ENCODE results near the gene SELPLG.

Gene SELPLG

GRCh38 chr12:108580531-108580930 lies 53.2 kb downstream of the SELPLG start:
- Histone ChIP-seq H2BK120ac (ENCODE audit: low read depth, low read length) (no peak overlapping the region), H2AFZ (ENCODE audit: low read depth, low read length) (no peak overlapping the region), H4K8ac (ENCODE audit: low read length) (no peak overlapping the region), H2AK5ac (ENCODE audit: low read length, severe bottlenecking) (peak overlapping the region; percentile 37), H3K27ac (ENCODE audit: low read length, poor library complexity, severe bottlenecking) (no peak overlapping the region), H2BK5ac (ENCODE audit: low read depth, low read length, poor library complexity, severe bottlenecking) (no peak overlapping the region), H3K27me3 (ENCODE audit: control insufficient read depth in 1 of 2, insufficient read depth in 1 of 2, low read length in 2 of 2) (no peaks in the 10 kb centered on the region), H3K14ac (ENCODE audit: low read length in 2 of 2) (no peak overlapping the region), H4K91ac (ENCODE audit: low read length) (no peak overlapping the region), H3K23ac (ENCODE audit: low read length in 2 of 2) (no peak overlapping the region), H3K4me3 (ENCODE audit: insufficient read depth in 1 of 2, low read depth in 1 of 2, low read length in 2 of 2) (no peak overlapping the region), H3K36me3 (ENCODE audit: control insufficient read depth in 1 of 2, insufficient read depth in 2 of 2, low read depth in 1 of 2, low read length in 2 of 2) (no peaks in the 10 kb centered on the region), H3K18ac (ENCODE audit: low read depth in 1 of 2, low read length in 2 of 2) (peak overlapping the region in 1 of 2 experiments; percentile 19), H3K4ac (ENCODE audit: low read depth in 1 of 2, low read length in 2 of 2) (peak overlapping the region in 1 of 2 experiments; percentile 17), H3K9me3 (ENCODE audit: control insufficient read depth, low read length) (no peaks in the 10 kb centered on the region), H3K9ac (ENCODE audit: low read length) (no peak overlapping the region), H3K4me1 (ENCODE audit: control insufficient read depth, insufficient read depth, low read depth, low read length) (peaks cover 24% of the 10 kb centered on the region), H2BK12ac (ENCODE audit: low read length in 2 of 2) (peak overlapping the region; percentile 22 to 38), H3K79me1 (replicated peaks; ENCODE audit: low read length, poor library complexity, severe bottlenecking) (no peaks in the 10 kb centered on the region), H2BK15ac (ENCODE audit: low read depth, poor library complexity, severe bottlenecking) (peak overlapping the region; percentile 78), H3K4me2 (ENCODE audit: low read length, poor library complexity, severe bottlenecking) (no peak overlapping the region)
- DNase-seq, result peak; percentile 75
- 17% methylated on average over 3 of the region's 3 CpGs for WGBS

GRCh38 chr12:108578813-108579212 lies 54.9 kb downstream of the SELPLG start:
- no peak for DNase-seq
- H2BK120ac ChIP-seq (ENCODE audit: low read depth, low read length), result no peak overlapping the region
- H4K8ac ChIP-seq (ENCODE audit: low read length), result no peak overlapping the region
- H3K4me3 ChIP-seq (ENCODE audit: insufficient read depth in 1 of 2, low read depth in 1 of 2, low read length in 2 of 2), result no peak overlapping the region
- H3K18ac ChIP-seq (ENCODE audit: low read depth in 1 of 2, low read length in 2 of 2), result peak overlapping the region; percentile 1 to 76
- H3K4ac ChIP-seq (ENCODE audit: low read depth in 1 of 2, low read length in 2 of 2), result peak overlapping the region in 1 of 2 experiments; percentile 5
- peaks cover 18% of the 10 kb centered on the region for H3K4me1 ChIP-seq (ENCODE audit: control insufficient read depth, insufficient read depth, low read depth, low read length)
- no peak overlapping the region for H2BK5ac ChIP-seq (ENCODE audit: low read depth, low read length, poor library complexity, severe bottlenecking)
- no peaks in the 10 kb centered on the region for H3K27me3 ChIP-seq (ENCODE audit: control insufficient read depth in 1 of 2, insufficient read depth in 1 of 2, low read length in 2 of 2)
- H3K4me2 ChIP-seq (ENCODE audit: low read length, poor library complexity, severe bottlenecking), result no peak overlapping the region
- H3K23ac ChIP-seq (ENCODE audit: low read length in 2 of 2), result no peak overlapping the region
- no peak overlapping the region for H3K27ac ChIP-seq (ENCODE audit: low read length, poor library complexity, severe bottlenecking)
- H3K36me3 ChIP-seq (ENCODE audit: control insufficient read depth in 1 of 2, insufficient read depth in 2 of 2, low read depth in 1 of 2, low read length in 2 of 2), result no peaks in the 10 kb centered on the region
- no peak overlapping the region for H2AFZ ChIP-seq (ENCODE audit: low read depth, low read length)
- no peak overlapping the region for H2BK15ac ChIP-seq (ENCODE audit: low read depth, poor library complexity, severe bottlenecking)
- no peaks in the 10 kb centered on the region for H3K79me1 ChIP-seq (replicated peaks; ENCODE audit: low read length, poor library complexity, severe bottlenecking)
- no peak overlapping the region for H3K9ac ChIP-seq (ENCODE audit: low read length)
- 97% methylated on average over 3 of the region's 3 CpGs for WGBS
- peak overlapping the region; percentile 81 for H4K91ac ChIP-seq (ENCODE audit: low read length)
- peak overlapping the region in 1 of 2 experiments; percentile 92 for H3K14ac ChIP-seq (ENCODE audit: low read length in 2 of 2)
- H3K9me3 ChIP-seq (ENCODE audit: control insufficient read depth, low read length), result no peaks in the 10 kb centered on the region
- no peak overlapping the region for H2AK5ac ChIP-seq (ENCODE audit: low read length, severe bottlenecking)
- H2BK12ac ChIP-seq (ENCODE audit: low read length in 2 of 2), result peak overlapping the region; percentile 29 to 99

GRCh38 chr12:108578264-108578663 lies 55.4 kb downstream of the SELPLG start:
- peak overlapping the region in 1 of 2 experiments; percentile 76 for H3K18ac ChIP-seq (ENCODE audit: low read depth in 1 of 2, low read length in 2 of 2)
- peak overlapping the region; percentile 81 for H4K91ac ChIP-seq (ENCODE audit: low read length)
- H4K8ac ChIP-seq (ENCODE audit: low read length), result no peak overlapping the region
- no peak overlapping the region for H3K4me3 ChIP-seq (ENCODE audit: insufficient read depth in 1 of 2, low read depth in 1 of 2, low read length in 2 of 2)
- H2AFZ ChIP-seq (ENCODE audit: low read depth, low read length), result no peak overlapping the region
- no peaks in the 10 kb centered on the region for H3K27me3 ChIP-seq (ENCODE audit: control insufficient read depth in 1 of 2, insufficient read depth in 1 of 2, low read length in 2 of 2)
- no peak overlapping the region for H3K4ac ChIP-seq (ENCODE audit: low read depth in 1 of 2, low read length in 2 of 2)
- no peak overlapping the region for H3K27ac ChIP-seq (ENCODE audit: low read length, poor library complexity, severe bottlenecking)
- peak overlapping the region; percentile 29 to 99 for H2BK12ac ChIP-seq (ENCODE audit: low read length in 2 of 2)
- peaks cover 16% of the 10 kb centered on the region for H3K4me1 ChIP-seq (ENCODE audit: control insufficient read depth, insufficient read depth, low read depth, low read length)
- H3K36me3 ChIP-seq (ENCODE audit: control insufficient read depth in 1 of 2, insufficient read depth in 2 of 2, low read depth in 1 of 2, low read length in 2 of 2), result no peaks in the 10 kb centered on the region
- no peak for DNase-seq
- no peak overlapping the region for H2BK120ac ChIP-seq (ENCODE audit: low read depth, low read length)
- H3K23ac ChIP-seq (ENCODE audit: low read length in 2 of 2), result no peak overlapping the region
- H3K9ac ChIP-seq (ENCODE audit: low read length), result no peak overlapping the region
- 61% methylated on average over 2 of the region's 2 CpGs for WGBS
- no peak overlapping the region for H2BK5ac ChIP-seq (ENCODE audit: low read depth, low read length, poor library complexity, severe bottlenecking)
- H2AK5ac ChIP-seq (ENCODE audit: low read length, severe bottlenecking), result peak overlapping the region; percentile 3
- H3K9me3 ChIP-seq (ENCODE audit: control insufficient read depth, low read length), result no peaks in the 10 kb centered on the region
- peak overlapping the region in 1 of 2 experiments; percentile 77 for H3K14ac ChIP-seq (ENCODE audit: low read length in 2 of 2)
- H3K79me1 ChIP-seq (replicated peaks; ENCODE audit: low read length, poor library complexity, severe bottlenecking), result no peaks in the 10 kb centered on the region
- H3K4me2 ChIP-seq (ENCODE audit: low read length, poor library complexity, severe bottlenecking), result no peak overlapping the region
- no peak overlapping the region for H2BK15ac ChIP-seq (ENCODE audit: low read depth, poor library complexity, severe bottlenecking)

- Histone ChIP-seq H3K18ac (ENCODE audit: low read depth in 1 of 2, low read length in 2 of 2) (no peak overlapping the region), H4K91ac (ENCODE audit: low read length) (no peak overlapping the region), H3K23ac (ENCODE audit: low read length in 2 of 2) (no peak overlapping the region), H3K27ac (ENCODE audit: low read length, poor library complexity, severe bottlenecking) (no peak overlapping the region), H3K4ac (ENCODE audit: low read depth in 1 of 2, low read length in 2 of 2) (no peak overlapping the region), H3K4me1 (ENCODE audit: control insufficient read depth, insufficient read depth, low read depth, low read length) (peaks cover 9% of the 10 kb centered on the region), H3K9ac (ENCODE audit: low read length) (no peak overlapping the region), H2AK5ac (ENCODE audit: low read length, severe bottlenecking) (no peak overlapping the region), H2AFZ (ENCODE audit: low read depth, low read length) (no peak overlapping the region), H2BK15ac (ENCODE audit: low read depth, poor library complexity, severe bottlenecking) (no peak overlapping the region), H3K14ac (ENCODE audit: low read length in 2 of 2) (no peak overlapping the region), H3K36me3 (ENCODE audit: control insufficient read depth in 1 of 2, insufficient read depth in 2 of 2, low read depth in 1 of 2, low read length in 2 of 2) (no peaks in the 10 kb centered on the region), H2BK5ac (ENCODE audit: low read depth, low read length, poor library complexity, severe bottlenecking) (no peak overlapping the region), H3K4me3 (ENCODE audit: insufficient read depth in 1 of 2, low read depth in 1 of 2, low read length in 2 of 2) (no peak overlapping the region), H3K79me1 (replicated peaks; ENCODE audit: low read length, poor library complexity, severe bottlenecking) (no peaks in the 10 kb centered on the region), H2BK12ac (ENCODE audit: low read length in 2 of 2) (peak overlapping the region in 1 of 2 experiments; percentile 77), H3K9me3 (ENCODE audit: control insufficient read depth, low read length) (no peaks in the 10 kb centered on the region), H4K8ac (ENCODE audit: low read length) (no peak overlapping the region), H2BK120ac (ENCODE audit: low read depth, low read length) (no peak overlapping the region), H3K4me2 (ENCODE audit: low read length, poor library complexity, severe bottlenecking) (no peak overlapping the region), H3K27me3 (ENCODE audit: control insufficient read depth in 1 of 2, insufficient read depth in 1 of 2, low read length in 2 of 2) (no peaks in the 10 kb centered on the region)
- DNase-seq, result no peak
Measured at GRCh38 chr12:108577458-108577857, 56.2 kb downstream of the SELPLG start.
